SU-DHL-6 (cell line): ENCODE data around the gene SLC22A15.

ENCODE experiments used
- CTCF ChIP-seq: fragments of 200-600 bp; sonication (generic); IDR thresholded peaks from one replicate; pipeline ENCODE4 v1.5.1; 2017; ENCODE audit warnings: antibody characterized with exemption, mild to moderate bottlenecking, low read length, moderate library complexity; ENCODE audit not compliant: insufficient read depth, poor library complexity, severe bottlenecking
- EZH2phosphoT487 ChIP-seq: fragments of 200-600 bp; sonication (generic), shearing (Covaris generic); conservative IDR thresholded peaks from 2 replicates; pipeline ENCODE4 v1.6.1; 2018; ENCODE audit warnings: mild to moderate bottlenecking, antibody characterized with exemption, low read length, moderate library complexity, mixed read lengths

DNA sequence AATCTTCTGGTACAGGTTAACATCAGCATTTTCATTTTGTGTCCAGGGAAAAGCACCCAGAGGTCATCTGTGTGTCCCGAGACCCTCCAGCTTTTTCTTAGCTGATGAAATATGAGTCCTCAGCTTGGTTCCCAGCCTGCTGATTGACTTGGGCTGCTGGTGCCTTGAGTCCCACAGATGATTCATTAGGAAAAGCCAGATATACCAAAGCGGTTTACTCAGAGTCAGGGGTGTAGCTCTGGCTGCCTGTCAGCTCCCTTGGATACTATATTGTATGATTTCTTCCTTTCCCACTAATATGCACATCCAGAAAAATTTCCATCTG is 91.2 kb downstream of the SLC22A15 start:
- TF ChIP-seq CTCF, result no peak
- no peak for TF ChIP-seq EZH2phosphoT487
